ENCODE data around the gene COL5A3.
"Not testable (repeated sequence)": the region's sequence is repeated elsewhere in the genome, so short reads cannot be mapped to it uniquely, and the experiment has no call there.

Gene COL5A3

DNA sequence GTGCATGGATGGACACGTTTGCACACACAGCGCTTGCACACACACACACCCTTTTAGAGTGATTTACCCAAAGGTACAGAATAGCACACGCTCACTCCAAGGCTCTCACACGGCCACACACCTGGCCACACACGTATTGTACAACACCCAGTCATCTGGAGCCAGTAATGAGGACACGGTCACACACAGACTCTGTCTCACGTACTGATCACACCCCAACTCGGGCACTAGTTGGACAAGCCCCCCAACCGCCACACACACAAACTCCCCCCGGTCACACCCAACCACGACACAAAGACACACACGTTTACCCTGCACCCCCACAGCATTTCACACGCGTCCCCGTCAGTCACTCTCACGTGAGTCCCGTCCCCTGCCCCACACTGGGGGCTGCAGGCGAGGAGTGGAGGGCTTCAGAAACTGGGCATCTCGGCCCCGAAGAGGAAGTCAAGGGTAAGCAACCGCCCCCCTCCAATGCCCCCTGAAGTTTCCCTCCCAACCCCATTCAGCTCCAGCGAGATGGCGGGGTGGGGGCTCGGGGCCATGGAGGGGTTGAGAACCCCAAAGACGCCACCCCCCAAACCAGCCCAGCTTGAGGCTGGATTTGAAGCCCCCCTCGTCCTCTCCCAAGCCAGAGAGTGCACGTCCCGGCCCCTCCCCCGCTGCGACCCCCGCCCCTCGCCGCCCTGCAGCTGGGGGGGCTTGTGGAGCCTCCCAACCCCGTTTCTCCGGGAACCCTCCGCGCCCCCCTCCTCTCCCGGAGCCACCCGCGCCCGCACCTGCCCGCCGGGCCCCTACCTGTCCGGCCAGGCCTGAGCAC is 74.6 kb downstream of the COL5A3 start:
- DNase-seq, result no peak

DNA sequence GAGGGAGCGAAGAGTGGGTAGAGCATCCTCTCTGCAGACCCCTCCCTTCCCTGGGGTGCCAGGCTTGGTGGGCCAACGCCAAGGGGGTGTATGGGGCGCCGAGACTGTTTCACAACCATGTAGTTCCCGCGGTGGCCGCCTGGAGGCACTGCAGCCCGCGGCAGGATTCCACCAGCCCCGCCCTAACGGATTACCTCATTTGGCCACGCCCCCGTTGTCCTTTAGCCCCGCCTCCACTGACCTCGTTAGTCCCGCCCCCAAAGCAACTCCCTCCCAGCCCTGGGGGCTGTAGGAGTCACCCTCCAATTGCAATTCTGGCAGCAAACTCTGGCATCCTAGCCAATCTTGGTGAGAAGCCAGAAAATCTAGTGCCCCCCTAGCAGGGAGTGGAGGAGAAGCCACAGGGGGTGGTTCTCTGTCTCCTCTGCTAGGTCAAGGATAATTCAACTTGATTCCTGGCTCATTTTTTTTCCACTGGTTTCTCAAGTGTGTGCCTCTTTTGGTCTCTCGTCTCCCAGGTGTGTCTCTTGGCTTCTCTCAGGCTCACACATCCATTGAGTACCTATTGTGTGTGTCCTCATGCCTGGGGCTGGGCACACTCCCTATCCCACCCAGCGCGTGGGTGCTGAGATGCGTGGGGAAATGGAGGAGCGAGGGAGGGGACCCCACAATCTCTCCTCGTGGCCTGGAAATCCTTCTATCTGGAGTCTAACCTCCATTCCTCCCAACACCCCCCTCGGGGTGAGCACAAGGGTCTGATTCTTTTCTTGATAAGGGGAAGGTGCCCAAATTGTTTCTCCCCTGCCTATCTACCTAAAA is 76.0 kb downstream of the COL5A3 start:
- DNase-seq, result no peak

DNA sequence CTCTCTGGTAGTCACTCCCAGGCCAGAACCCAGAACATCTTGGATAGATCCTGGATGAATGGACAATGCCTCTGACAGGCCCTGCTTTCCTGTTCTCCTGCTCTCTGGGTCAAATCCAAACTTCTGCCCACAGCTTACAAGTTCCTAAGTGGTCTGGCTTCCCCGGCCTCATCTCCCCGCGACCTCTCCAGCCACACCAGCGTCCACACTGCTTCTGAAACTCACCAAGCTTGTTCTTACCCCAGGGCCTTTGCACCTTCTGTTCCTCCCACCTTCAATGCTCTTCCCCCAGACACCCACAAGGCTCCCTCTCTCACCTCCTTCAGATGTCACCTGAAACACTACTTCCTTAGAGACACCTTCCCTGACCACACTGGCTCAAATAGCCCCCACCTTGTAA is 77.5 kb downstream of the COL5A3 start:
- DNase-seq, result no peak

DNA sequence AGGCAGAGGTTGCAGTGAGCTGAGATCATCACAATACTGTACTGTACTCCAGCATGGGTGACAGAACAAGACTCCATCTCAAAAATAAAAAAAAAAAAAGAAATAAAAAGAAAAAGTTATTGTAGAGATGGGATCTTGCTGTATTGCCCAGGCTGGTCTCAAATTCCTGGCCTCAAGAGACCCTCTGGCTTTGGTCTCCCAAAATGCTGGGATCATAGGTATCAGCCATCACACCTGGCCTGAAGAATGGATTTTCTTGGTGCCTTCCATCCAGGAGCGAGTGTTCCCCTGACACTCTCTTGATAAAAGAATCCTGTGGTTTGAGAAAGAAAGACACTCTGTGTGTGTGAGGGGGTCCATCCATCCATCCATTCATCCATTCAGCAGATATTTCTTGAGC is 78.7 kb downstream of the COL5A3 start:
- DNase-seq, result no peak

DNA sequence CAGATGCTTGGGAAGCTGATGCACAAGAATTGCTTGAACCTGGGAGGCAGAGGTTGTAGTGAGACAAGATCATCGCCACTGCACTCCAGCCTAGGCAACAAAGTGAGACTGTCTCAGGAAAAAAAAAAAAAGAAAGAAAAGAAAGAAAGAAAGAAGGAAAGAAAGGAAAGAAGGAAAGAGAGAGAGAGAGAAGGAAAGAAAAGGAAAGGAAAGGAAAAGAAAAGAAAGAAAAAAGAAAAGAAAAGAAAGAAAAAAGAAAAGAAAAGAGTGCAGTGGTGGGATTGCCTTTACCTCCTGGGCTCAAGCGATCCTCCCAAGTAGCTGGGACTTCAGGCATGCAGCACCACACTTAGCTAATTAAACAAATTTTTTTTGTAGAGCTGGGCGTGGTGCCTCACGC is 86.9 kb downstream of the COL5A3 start:
- no peak for DNase-seq

DNA sequence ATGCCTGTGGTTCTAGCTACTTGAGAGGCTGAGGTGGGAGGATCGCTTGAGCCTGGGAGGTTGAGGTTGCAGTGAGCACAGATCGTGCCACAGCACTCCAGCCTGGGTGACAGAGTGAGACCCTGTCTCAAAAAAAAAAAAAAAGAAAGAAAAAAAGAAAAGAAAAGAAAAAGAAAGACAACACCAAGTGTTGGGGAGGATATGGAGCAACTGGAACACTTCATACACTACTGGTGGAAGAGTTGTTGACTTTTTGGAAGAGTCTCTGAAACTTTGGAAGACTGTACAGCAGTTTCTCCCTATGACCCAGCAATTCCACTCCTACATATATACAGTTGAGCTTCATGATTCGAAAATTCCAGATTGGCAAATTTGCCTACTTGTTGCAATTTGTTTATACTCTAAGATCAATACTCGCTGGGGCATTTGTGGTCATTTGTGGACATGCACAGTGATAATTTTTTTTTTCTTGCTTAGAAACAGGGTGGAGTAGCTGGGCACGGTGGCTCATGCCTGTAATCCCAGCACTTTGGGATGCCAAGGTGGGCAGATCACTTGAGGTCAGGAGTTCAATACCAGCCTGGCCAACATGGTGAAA is 87.4 kb downstream of the COL5A3 start:
- DNase-seq, result not testable (repeated sequence)

DNA sequence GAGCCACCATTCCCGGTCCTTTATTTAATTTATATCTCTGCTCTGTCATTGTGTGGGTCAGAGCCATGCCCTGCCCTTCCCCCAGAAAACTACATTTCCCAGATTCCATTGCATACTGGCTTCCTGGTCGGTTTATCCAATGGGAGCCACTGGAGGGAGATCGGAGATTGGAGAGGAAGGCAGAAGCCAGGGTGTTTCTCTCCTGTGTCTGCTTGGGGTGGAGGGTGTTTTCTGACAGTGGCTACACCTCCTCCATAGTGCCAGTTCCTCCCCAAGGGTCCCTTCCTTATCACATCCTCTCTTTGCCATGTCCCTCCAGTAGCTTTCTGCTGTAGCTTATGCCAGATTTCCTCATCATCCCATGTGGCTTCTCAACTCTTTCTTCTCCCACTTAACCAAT is 93.0 kb downstream of the COL5A3 start:
- DNase-seq, result no peak

DNA sequence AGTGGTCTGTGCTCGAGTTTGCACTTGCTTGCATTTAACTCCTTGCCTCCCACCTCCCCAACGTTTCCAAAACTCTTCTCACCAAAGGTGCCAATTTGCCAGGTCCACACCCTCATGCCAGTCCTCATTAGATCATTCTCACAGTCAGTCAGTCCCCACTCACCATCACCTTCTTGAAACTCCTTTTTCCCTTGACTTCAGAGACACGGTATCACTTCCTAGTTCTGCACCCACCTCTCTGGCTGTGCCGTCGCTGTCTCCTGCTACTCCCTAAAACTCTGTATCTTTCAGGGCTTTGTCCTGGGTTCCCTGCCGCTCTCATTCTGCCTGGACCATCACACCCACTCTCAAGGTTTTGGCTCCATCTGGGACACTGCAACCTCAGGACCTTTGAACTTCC is 93.6 kb downstream of the COL5A3 start:
- no peak for DNase-seq

DNA sequence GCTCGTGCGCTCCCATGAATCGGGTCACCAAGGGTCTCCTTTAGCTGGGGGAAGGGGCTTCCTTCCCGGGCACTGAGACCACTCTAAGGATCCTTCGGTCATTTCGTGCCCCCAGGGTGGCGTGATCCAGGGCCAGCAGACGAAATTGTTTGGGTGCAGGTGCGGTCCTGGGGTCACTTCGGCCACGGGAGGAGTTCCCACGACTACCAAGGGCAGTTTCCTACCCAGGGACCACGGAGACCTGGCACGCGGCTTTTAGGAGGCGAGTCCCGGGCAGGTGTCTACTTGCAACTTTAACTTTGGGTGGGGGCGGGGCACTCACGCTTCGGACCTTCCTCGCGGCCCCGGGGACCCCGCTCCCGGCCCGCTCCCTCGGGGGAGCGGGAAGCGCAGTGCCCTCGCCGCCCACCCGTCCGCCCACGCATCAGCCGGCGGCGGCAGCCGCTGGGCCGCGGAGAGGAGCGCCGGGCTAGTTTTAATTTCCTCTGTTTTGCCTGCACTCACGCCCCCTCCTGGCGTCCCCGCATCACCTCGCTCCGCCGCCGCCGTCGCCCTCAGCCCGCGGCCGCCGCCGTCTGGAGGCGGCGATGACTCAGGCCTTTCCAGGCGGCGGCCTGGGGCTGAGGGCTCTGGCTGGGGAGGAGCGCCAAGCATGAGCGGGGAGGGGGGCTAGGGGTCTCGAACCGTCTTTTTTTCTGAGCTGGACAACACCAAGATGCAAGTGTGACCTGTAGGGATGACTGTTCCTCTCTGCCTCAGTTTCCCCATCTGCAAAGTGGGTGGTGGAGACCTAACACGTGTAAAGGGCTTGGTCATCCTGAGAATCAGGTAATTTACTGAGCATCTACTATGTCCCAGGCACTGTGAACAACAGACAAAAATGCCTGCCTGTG is 95.7 kb downstream of the COL5A3 start:
- DNase-seq, result peak; percentile 14

DNA sequence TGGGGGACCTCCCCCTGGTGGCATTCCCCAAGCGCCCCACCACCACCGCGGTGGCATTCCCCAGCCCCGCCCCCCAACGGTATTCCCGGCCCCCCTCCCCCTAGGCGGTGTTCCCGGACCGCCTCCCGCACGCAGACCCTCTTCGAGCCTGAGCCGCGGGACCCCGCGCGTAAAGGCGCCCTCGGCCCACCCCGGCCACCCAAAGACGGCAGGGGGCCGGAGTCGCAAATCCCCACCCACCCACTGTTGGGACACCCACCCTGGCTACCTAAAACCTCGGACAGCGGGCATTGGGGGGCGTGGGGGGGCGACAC is 96.3 kb downstream of the COL5A3 start:
- no peak for DNase-seq

DNA sequence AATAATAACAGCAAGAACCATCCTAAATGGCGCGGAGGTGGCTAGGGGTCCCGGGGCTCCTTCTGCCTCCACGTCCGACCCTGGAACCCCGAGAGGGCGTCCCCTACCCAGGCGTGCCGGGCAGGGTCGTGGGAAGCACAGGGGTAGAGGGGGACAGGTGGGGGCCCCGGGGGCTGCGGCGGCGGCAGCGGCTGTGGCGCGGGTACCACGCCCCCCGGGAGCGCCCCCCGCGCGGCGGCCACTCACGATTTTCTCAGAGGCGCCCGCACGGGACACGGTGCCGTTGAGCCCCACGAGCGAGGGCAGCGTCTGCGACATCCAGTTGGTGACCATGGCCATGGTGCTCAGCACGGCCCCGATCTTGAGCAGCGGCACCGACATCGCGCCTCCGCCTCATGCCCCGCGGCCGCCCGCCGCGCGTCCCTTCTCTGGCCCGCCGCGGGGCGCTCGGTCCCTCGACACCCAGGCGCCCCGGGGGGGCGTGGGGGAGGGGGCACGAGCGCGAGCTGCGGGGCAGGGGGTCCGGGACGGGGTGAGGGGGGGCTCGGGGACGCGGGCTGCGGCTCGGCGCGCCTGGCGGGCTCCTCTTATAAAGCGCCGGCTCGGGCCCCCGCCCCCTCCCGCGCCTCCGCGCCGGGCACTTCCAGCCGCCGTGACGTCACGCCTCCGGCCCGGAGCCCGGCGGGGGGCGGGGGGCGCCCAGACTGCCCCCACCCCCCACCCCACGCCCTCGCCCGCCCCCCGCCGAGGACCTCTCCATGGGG is 96.9 kb downstream of the COL5A3 start:
- DNase-seq, result no peak

DNA sequence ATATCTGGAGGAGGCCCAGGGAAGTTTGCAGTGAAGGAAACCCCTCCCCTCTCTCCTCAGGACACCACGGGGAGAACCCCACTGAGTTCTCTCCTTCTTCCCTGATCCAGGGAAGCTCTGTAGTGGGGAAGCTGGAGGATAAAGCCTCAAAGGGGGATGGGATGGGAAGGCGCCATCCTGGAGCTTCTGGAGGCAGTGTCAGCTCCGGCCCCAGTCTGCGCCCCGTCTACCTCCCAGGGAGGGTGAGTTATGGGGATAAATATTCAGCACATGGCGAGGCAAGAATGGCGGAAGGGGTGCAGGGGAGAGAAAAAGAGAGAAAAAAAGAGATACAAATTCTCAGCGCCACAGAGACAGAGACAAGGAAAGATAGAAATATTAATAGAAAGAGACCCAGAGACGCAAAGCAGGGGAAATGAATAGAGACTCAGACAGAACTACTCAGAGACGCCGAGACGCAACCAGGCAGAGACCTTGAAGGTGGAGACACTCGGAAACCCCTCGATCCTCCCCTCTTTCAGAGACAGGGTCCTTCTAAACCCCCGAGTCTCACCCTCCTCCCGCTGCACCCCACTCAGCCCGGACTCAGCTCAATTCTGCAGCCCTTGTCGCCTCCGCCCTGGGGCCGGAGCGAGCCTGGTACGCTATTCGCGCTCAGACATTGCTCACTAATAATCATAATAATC is 97.6 kb downstream of the COL5A3 start:
- no peak for DNase-seq

DNA sequence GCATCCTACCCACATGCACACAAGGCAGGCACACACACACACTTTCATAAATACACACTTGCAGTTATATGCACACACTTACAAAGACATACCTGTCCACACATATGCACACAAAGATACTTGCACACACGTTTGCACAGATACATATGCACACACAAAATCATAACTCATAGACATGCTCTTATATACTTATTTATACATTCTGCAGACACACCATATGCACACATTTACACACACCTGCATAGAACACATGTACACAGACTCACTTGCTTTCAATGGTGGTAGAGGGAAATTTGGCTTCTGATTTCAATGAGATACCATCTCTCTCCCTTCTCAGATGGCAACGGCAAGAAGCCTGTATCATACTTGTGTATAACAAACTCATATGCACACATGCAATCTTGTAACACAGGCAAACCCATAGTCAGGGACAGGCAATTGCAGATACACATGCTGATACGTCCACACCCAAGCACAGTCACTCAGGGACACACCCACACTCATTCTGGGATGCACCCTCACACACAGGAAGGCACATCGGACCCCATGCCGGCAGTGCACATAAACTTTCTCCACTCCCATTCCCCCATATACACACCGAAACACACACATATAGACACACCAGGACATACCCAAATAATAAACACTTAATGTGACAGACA is 98.6 kb downstream of the COL5A3 start:
- DNase-seq, result no peak

DNA sequence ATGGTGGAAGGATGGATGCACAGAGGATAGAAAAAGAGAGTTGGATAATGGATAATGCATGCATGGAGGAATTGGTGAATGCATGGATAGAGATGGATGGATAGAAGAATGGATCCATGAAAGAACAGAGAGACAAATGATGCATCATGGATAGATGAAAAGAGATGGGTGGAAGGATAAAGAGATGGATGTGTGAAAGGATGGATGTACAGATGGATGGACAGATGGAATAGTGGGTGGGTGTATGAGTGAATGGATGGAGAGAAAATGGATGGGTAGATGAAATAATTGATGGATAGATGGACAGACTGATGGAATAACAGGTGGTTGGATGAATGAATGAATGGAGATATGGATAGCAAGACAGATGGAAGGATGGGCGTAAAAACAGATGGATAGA is 99.7 kb downstream of the COL5A3 start:
- DNase-seq, result no peak

Data from NCI-H748 treated with DMSO at 0.1 percent for 48 hours (cell line).